Smooth muscle cell (in vitro differentiated cells): ENCODE data around the gene ST8SIA1. TPM values are rescaled to one million over a fixed set of nuclear protein-coding genes. Genes with fewer than 3 reads are reported as not detected.

ENCODE experiments used
- DNase-seq: peaks from one replicate; lab custom pipeline; 2025; ENCODE audit not compliant: unreplicated experiment; lab: John Stamatoyannopoulos, UW
- H2AFZ ChIP-seq: fragments of 200-600 bp; sonication (generic); 2 replicates; pipeline ENCODE4 v1.6.0; 2016; ENCODE audit warnings: antibody characterized with exemption, low read depth, mild to moderate bottlenecking
- H3F3A ChIP-seq: fragments of 200-600 bp; sonication (generic); 2 replicates; pipeline ENCODE4 v1.6.0; 2017; ENCODE audit warnings: antibody characterized with exemption, low read depth
- H3K27ac ChIP-seq: fragments of 200-600 bp; sonication (generic); 2 replicates; pipeline ENCODE4 v1.5.1; 2016; ENCODE audit warnings: low read depth, mild to moderate bottlenecking
- H3K27me3 ChIP-seq: fragments of 200-600 bp; sonication (generic); 2 replicates; pipeline ENCODE4 v1.6.1; 2016; ENCODE audit warnings: low read depth, mild to moderate bottlenecking
- H3K36me3 ChIP-seq: fragments of 200-600 bp; sonication (generic); 2 replicates; pipeline ENCODE4 v1.5.1; 2016; ENCODE audit warnings: low read depth
- H3K4me1 ChIP-seq: fragments of 200-600 bp; sonication (generic); 2 replicates; pipeline ENCODE4 v1.5.1; 2016; ENCODE audit warnings: low read depth
- H3K4me2 ChIP-seq: fragments of 200-600 bp; sonication (generic); 2 replicates; pipeline ENCODE4 v1.6.0; 2016; ENCODE audit warnings: mild to moderate bottlenecking
- H3K4me3 ChIP-seq: fragments of 200-600 bp; sonication (generic); 2 replicates; pipeline ENCODE4 v1.5.1; 2016; ENCODE audit warnings: mild to moderate bottlenecking
- H3K79me2 ChIP-seq: fragments of 200-600 bp; sonication (generic); 2 replicates; pipeline ENCODE4 v1.6.0; 2016; ENCODE audit warnings: low read depth, mild to moderate bottlenecking
- H3K9ac ChIP-seq: fragments of 200-600 bp; sonication (generic); 2 replicates; pipeline ENCODE4 v1.6.0; 2016; ENCODE audit warnings: low read depth
- H3K9me3 ChIP-seq: fragments of 200-600 bp; sonication (generic); replicated peaks from 2 replicates; pipeline ENCODE4 v1.5.1; 2016; ENCODE audit warnings: low read depth
- H4K20me1 ChIP-seq: fragments of 200-600 bp; sonication (generic); 2 replicates; pipeline ENCODE4 v1.6.0; 2016; ENCODE audit warnings: low read depth
- CTCF ChIP-seq: fragments of 200-600 bp; sonication (generic); IDR thresholded peaks from 2 replicates; pipeline ENCODE4 v1.5.1; 2017; ENCODE audit warnings: borderline replicate concordance, mild to moderate bottlenecking, antibody characterized with exemption; ENCODE audit not compliant: insufficient read depth, poor library complexity, severe bottlenecking
- WGBS: methylation state at CpG from one replicate; pipeline ENCODE4 v1.1.7; 2016; ENCODE audit warnings: low lambda C conversion rate; 5-methylcytosine and 5-hydroxymethylcytosine counted together
- polyA plus RNA-seq: library from polyadenylated mRNA; unstranded; fragments of >200 nt; fragmentation: Nextera tagmentation; extraction: Ambion mirVana; gene quantifications from 2 replicates; pipeline ENCODE4 v1.2.1, GENCODE V29; 2016
- total RNA-seq: library from RNA; depleted of rRNA; stranded (reverse); fragments of >200 nt; gene quantifications from 2 replicates; pipeline ENCODE4 v1.2.3, GENCODE V29; 2014

Gene ST8SIA1
- total and polyA plus RNA-seq, 2 experiments from 2014 or later: 3.7 to 5.3 TPM

- Histone ChIP-seq H3K4me3 (no peak overlapping the region), H3K4me2 (peak overlapping the region; percentile 70), H3K79me2 (no peaks in the 10 kb centered on the region), H3K36me3 (no peaks in the 10 kb centered on the region), H3K27me3 (no peaks in the 10 kb centered on the region), H3K27ac (peak overlapping the region; percentile 70), H3F3A (peaks cover 7% of the 10 kb centered on the region), H3K9me3 (no peaks in the 10 kb centered on the region), H2AFZ (no peak overlapping the region), H3K9ac (no peak overlapping the region), H3K4me1 (peaks cover 23% of the 10 kb centered on the region), H4K20me1 (no peaks in the 10 kb centered on the region)
- WGBS: 31% methylated on average over 4 of the region's 4 CpGs
- DNase-seq: no peak
- TF ChIP-seq CTCF: no peak
These were observed 16.3 kb downstream of the ST8SIA1 start for GRCh38 chr12:22318108-22318737.

GRCh38 chr12:22313963-22314330 is 20.6 kb downstream of the ST8SIA1 start:
- no peaks in the 10 kb centered on the region for H3K27me3 ChIP-seq
- H3K79me2 ChIP-seq: no peaks in the 10 kb centered on the region
- no peak for TF ChIP-seq CTCF
- H3K4me3 ChIP-seq: no peak overlapping the region
- WGBS: 80% methylated on average over 2 of the region's 2 CpGs
- H3K9ac ChIP-seq: no peak overlapping the region
- H4K20me1 ChIP-seq: no peaks in the 10 kb centered on the region
- H3K27ac ChIP-seq: no peak overlapping the region
- no peak overlapping the region for H3K4me2 ChIP-seq
- H3F3A ChIP-seq: no peaks in the 10 kb centered on the region
- no peak for DNase-seq
- peaks cover 9% of the 10 kb centered on the region for H3K4me1 ChIP-seq
- no peaks in the 10 kb centered on the region for H3K36me3 ChIP-seq
- no peak overlapping the region for H2AFZ ChIP-seq
- H3K9me3 ChIP-seq: no peaks in the 10 kb centered on the region

GRCh38 chr12:22313286-22313962 is 21.1 kb downstream of the ST8SIA1 start:
- DNase-seq: no peak
- Histone ChIP-seq H3K27me3 (no peaks in the 10 kb centered on the region), H3K79me2 (no peaks in the 10 kb centered on the region), H3K9me3 (no peaks in the 10 kb centered on the region), H3K27ac (no peak overlapping the region), H3K4me2 (no peak overlapping the region), H3K4me1 (peaks cover 5% of the 10 kb centered on the region), H3K4me3 (no peak overlapping the region), H4K20me1 (no peaks in the 10 kb centered on the region), H3K36me3 (no peaks in the 10 kb centered on the region), H3K9ac (no peak overlapping the region), H3F3A (no peaks in the 10 kb centered on the region), H2AFZ (no peak overlapping the region)
- TF ChIP-seq CTCF: no peak
- 95% methylated on average over 4 of the region's 4 CpGs for WGBS

GRCh38 chr12:22312336-22312735 is 22.2 kb downstream of the ST8SIA1 start:
- H3F3A ChIP-seq: no peaks in the 10 kb centered on the region
- H3K27ac ChIP-seq: no peak overlapping the region
- no peaks in the 10 kb centered on the region for H3K79me2 ChIP-seq
- no peak overlapping the region for H2AFZ ChIP-seq
- no peak overlapping the region for H3K4me3 ChIP-seq
- no peaks in the 10 kb centered on the region for H3K9me3 ChIP-seq
- TF ChIP-seq CTCF: no peak
- H3K4me2 ChIP-seq: no peak overlapping the region
- WGBS: 58% methylated on average over 5 of the region's 5 CpGs
- no peaks in the 10 kb centered on the region for H3K4me1 ChIP-seq
- no peaks in the 10 kb centered on the region for H3K36me3 ChIP-seq
- no peak overlapping the region for H3K9ac ChIP-seq
- H3K27me3 ChIP-seq: no peaks in the 10 kb centered on the region
- DNase-seq: no peak
- no peaks in the 10 kb centered on the region for H4K20me1 ChIP-seq
